VCaP (cell line): ENCODE measurements around the gene SLC35A4.
A peak's percentile ranks its signal among the peaks of the same experiment; 100 is the strongest.

ENCODE experiments used
- H3K27ac ChIP-seq: fragments of 450-650 bp; 2 replicates; pipeline ENCODE4 v1.5.1; 2017
- TF ChIP-seq, protein P1 (sequence below): fragments of 450-650 bp; conservative IDR thresholded peaks from 2 replicates; pipeline ENCODE4 v1.5.1; 2017; ENCODE audit warnings: mild to moderate bottlenecking, moderate library complexity

SLC35A4 gene, protein sequence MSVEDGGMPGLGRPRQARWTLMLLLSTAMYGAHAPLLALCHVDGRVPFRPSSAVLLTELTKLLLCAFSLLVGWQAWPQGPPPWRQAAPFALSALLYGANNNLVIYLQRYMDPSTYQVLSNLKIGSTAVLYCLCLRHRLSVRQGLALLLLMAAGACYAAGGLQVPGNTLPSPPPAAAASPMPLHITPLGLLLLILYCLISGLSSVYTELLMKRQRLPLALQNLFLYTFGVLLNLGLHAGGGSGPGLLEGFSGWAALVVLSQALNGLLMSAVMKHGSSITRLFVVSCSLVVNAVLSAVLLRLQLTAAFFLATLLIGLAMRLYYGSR

DNA sequence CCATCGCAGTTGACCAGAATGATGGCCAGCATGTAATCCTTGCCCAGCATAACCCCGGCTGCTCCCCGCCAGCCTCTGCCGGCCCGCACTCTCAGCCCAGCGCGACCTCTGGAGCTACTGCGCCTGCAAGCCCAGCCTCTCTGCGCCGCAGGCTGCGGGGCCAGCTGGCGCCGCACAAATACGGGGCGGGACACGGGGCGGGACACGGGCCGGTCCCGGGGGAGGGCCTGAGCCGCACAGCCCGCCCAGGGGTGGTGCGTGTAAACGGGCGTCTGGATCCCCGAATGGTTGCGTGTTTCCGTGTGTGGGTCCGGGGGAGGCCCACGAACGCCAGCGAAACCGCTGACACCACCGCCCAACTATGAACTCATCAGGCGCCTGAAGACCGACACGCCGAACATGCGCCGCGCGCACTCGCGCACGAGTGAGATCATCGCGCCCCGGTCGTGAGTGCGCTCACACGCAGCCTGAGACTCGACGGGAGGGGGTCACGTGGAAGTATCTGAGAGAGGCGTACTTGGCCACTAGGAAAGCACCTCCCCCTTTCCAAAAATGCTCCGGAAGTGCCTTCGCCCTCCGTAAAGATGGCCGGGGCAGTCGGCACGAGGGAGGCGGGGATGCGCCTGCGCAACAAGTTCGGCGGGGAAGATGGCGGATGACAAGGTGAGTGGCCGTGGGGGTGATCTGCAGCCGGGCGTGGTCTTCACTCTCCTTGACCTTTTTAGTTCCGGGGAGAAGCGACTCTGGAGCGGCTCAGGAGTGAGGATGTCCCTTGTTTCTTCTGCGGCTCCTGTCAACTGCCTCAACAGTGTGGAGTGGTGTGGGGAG is at the start of gene SLC35A4, which contains the start of gene APBB3:
Gene SLC35A4, plus strand, starts transcription at position 633 of the 828 bp plus-strand sequence. CDS start 2,342 bp downstream, outside the sequence.
Gene APBB3, minus strand, starts transcription at position 403 of the 828 bp plus-strand sequence. Its CDS starts 353 bp downstream, at position 50.
- peak within 1 kb of the TSS; percentile 85 for H3K27ac ChIP-seq
- TF ChIP-seq, protein P1, sequence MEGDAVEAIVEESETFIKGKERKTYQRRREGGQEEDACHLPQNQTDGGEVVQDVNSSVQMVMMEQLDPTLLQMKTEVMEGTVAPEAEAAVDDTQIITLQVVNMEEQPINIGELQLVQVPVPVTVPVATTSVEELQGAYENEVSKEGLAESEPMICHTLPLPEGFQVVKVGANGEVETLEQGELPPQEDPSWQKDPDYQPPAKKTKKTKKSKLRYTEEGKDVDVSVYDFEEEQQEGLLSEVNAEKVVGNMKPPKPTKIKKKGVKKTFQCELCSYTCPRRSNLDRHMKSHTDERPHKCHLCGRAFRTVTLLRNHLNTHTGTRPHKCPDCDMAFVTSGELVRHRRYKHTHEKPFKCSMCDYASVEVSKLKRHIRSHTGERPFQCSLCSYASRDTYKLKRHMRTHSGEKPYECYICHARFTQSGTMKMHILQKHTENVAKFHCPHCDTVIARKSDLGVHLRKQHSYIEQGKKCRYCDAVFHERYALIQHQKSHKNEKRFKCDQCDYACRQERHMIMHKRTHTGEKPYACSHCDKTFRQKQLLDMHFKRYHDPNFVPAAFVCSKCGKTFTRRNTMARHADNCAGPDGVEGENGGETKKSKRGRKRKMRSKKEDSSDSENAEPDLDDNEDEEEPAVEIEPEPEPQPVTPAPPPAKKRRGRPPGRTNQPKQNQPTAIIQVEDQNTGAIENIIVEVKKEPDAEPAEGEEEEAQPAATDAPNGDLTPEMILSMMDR: no peak

DNA sequence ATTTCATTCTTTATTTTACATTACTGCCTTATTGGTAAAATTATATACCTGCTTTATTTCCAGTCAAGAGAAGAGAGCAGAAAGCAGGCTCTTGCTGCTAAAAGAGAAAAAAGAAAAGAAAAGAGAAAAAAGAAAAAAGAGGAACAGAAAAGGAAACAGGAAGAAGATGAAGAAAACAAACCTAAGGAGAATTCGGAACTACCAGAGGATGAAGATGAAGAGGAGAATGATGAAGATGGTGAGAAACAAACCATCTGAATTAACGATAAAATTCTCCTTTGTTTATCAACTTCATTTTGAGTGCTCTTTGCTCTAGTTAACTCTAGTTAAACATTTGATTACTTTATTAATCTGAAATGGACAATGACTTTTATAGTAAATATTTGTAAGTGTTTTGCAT is 40.6 kb upstream of the SLC35A4 start:
- TF ChIP-seq, protein P1: no peak

DNA sequence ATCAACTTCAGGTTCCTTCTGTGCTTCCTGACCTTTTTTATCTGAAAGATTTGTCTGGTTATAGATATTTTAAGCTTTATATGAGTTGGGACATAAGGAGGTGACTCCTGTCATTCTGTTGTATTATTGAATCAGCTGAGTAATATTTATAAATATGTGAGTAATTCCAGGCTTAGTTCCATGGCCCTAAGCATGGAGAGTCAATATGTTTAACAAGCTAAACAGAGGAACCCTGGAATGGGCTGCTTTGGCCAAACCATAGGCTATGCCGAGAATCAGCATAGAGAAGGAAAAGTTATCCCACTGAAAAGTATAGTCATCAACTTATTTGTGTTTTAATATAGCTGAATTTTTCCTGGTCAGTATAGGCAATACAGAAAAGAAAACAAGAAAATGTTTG is 24.4 kb upstream of the SLC35A4 start:
- TF ChIP-seq, protein P1: no peak
- no peak overlapping the region for H3K27ac ChIP-seq

More for the DNA sequence above, 40.6 kb upstream of the SLC35A4 start:
- no peak overlapping the region for H3K27ac ChIP-seq

DNA sequence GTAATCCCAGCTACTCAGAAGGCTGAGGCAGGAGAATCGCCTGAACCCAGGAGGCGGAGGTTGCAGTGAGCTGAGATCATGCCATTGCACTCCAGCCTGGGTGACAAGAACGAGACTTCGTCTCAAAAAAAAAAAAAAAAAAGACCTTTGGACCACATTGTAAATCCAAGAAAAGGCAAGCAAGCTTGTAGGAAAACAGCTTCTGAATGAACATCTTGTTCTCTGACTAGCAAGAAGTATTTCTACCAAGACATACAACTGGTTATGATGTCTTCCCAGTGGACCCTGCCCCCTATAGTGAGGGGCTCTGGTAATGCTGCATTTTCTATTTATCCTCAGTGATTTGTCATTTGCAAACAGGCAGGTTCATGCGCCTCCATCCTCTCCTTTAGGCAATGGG is 21.7 kb upstream of the SLC35A4 start:
- TF ChIP-seq, protein P1: no peak
- no peak overlapping the region for H3K27ac ChIP-seq

DNA sequence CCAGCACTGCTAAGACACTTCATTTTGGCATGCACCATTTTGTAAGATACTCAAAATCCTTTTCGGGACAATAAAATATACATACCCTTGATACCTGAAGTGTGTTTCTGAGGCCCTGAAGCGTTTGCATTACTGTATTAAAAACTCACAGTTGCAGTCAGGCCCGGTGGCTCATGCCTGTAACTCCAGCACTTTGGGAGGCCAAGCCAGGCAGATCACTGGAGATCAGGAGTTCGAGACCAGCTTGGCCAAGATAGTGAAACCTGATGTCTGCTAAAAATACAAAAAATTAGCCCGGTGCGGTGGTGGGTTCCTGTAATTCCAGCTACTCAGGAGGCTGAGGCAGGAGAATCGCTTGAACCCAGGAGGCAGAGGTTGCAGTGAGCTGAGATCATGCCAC is 19.6 kb upstream of the SLC35A4 start:
- TF ChIP-seq, protein P1: no peak
- H3K27ac ChIP-seq: no peak overlapping the region

DNA sequence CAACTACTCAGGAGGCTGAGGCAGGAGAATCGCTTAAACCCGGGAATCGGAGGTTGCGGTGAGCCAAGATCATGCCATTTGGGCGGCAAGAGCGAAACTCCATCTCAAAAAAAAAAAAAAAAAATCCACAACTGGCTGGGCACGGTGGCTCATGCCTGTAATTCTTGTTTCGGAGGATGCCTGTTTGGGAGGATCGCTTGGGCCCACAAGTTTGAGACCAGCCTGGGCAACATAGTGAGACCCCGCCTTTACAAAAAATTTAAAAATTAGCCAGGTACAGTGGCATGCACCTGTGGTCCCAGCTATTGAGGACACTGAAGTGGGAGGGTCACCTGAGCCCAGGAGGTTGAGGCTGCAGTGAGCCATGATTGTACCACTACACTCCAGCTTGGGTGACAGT is 19.0 kb upstream of the SLC35A4 start:
- TF ChIP-seq, protein P1: no peak
- peak overlapping the region; percentile 84 for H3K27ac ChIP-seq

DNA sequence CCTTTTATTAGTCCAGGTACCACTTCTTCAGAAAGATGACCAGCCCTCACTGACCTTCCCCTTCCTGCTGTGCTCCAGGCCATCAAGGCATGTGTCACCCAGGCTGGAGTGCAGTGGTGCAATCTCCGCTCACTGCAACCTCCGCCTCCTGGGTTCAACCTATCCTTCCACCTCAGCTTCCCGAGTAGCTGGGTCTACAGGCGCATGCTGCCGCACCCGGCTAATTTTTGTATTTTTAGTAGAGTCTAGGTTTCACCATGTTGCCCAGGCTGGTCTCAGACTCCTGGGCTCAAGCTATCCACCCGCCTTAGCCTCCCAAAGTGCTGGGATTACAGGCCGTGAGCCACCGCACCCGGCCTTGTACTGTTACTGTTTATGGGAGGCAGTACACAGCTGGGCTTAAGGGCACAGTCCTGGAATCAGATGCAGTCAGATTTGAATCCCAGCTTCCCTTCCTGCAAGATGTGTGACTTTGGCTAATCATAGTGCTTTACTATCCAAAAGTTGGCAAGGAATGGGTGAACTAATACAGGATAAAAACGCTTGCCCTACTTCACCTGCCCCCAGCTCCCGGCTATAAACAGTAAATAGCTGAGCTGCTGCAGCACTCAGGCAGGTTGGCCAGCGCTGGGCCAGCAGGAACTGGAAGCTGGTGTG is 17.6 kb upstream of the SLC35A4 start:
- TF ChIP-seq, protein P1: no peak
- H3K27ac ChIP-seq: peak overlapping the region; percentile 84
